Measurements from ENCODE around the gene SAMD4B.

GRCh38 chr19:39293394-39293793 is 48.8 kb upstream of the SAMD4B start:
- TF ChIP-seq, protein P1, sequence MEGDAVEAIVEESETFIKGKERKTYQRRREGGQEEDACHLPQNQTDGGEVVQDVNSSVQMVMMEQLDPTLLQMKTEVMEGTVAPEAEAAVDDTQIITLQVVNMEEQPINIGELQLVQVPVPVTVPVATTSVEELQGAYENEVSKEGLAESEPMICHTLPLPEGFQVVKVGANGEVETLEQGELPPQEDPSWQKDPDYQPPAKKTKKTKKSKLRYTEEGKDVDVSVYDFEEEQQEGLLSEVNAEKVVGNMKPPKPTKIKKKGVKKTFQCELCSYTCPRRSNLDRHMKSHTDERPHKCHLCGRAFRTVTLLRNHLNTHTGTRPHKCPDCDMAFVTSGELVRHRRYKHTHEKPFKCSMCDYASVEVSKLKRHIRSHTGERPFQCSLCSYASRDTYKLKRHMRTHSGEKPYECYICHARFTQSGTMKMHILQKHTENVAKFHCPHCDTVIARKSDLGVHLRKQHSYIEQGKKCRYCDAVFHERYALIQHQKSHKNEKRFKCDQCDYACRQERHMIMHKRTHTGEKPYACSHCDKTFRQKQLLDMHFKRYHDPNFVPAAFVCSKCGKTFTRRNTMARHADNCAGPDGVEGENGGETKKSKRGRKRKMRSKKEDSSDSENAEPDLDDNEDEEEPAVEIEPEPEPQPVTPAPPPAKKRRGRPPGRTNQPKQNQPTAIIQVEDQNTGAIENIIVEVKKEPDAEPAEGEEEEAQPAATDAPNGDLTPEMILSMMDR (conservative IDR thresholded peaks at IDR 0.05; ENCODE audit: low read depth, low read length): no peak
- TF ChIP-seq EZH2 (IDR thresholded peaks at IDR 0.05; ENCODE audit: low read length, unreplicated experiment) (no peak), EZH2phosphoT487 (IDR thresholded peaks at IDR 0.05; ENCODE audit: borderline replicate concordance, low read length) (no peak)

Measured in PC-3 (cell line).